ENCODE results near the gene PRAMEF6.
"Not testable (repeated sequence)": the region's sequence is repeated elsewhere in the genome, so short reads cannot be mapped to it uniquely, and the experiment has no call there.

PRAMEF6 gene

GRCh38 chr1:12947480-12947879 lies at the start of gene PRAMEF6:
Gene PRAMEF6 (minus strand): TSS chr1:12947580. CDS start chr1:12942518, 5,062 bp downstream.
- DNase-seq = not testable (repeated sequence)

DNA sequence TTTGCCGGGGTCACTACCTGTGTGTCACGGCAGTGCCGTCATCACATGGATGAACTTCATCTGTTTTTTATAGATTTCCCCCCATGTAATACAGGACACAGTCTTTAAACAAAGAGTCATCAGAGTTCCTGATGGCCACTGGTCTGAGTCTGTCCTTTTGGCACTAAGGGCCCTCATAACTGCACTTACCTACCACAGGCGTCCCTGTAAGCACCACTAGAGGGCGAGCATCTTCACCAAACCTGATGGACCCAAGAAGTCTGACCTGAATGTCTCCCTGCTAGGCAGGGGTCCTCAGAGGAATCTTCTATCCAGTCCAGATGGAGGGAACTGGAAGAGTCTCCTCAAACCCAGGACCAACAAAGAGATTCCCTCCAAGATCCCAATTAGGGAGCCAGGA lies 23.0 kb downstream of the PRAMEF6 start:
- DNase-seq = not testable (repeated sequence)

GRCh38 chr1:12921749-12922148 lies 25.6 kb downstream of the PRAMEF6 start:
- DNase-seq = not testable (repeated sequence)

GRCh38 chr1:12916310-12916709 lies 31.1 kb downstream of the PRAMEF6 start, which contains the start of gene PRAMEF7:
Gene PRAMEF7 (plus strand): TSS chr1:12916610. CDS start chr1:12917693, 1,083 bp downstream.
- DNase-seq = not testable (repeated sequence)

GRCh38 chr1:12903793-12904572 lies 43.4 kb downstream of the PRAMEF6 start:
- not testable (repeated sequence) for DNase-seq

DNA sequence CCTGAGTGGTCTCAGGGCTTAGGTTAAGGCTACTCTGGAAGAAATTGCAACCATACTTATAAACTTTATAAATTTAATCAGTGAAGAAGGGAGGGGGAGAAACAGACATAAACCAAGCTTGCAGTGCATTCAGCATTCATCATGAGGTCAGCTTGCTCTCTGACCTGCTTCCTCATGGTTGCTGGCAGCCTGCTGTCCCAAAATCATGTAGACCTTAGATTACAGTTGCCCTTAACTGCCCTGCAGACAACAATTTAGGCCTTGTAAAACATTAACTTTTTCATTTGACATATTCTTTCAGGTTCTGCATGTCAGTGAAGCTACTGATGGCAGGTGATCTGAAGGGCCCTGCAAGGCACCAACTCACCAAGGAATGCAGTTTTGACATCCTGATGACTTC lies 48.2 kb downstream of the PRAMEF6 start:
- DNase-seq = not testable (repeated sequence)

DNA sequence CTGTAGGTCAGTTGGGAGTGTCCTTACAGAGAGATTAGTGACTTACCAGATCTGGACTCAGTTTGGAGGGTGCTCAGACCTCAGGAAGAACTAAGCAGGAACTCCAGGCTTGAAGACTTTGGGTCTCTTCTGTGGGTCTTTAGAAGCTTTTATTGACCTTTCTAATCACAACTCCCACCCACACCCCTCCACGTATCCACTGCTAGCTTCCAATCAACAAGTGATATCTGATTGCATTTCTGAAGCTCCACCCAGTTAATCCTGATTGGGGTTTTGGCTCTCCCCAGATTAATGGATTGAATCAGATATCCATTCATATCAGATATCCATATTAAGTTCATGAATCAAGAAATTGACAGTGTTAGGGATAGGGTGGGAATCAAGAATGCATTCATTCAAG lies 49.2 kb downstream of the PRAMEF6 start, which contains the start of gene PRAMEF10:
TSS of gene PRAMEF10 (minus strand) at position 101 of the 400 bp plus-strand sequence. CDS start 2,423 bp downstream, outside the sequence.
- not testable (repeated sequence) for DNase-seq
